ENCODE measurements around the gene CD63. TPM values are rescaled to one million over a fixed set of nuclear protein-coding genes. Genes with fewer than 3 reads are reported as not detected.

CD63 gene
- total and polyA plus RNA-seq, 9 of the 15 experiments (the other 6 are each of a cell fraction or from before 2014, with no cell fraction given), result 313 to 735 (median 433) TPM

DNA sequence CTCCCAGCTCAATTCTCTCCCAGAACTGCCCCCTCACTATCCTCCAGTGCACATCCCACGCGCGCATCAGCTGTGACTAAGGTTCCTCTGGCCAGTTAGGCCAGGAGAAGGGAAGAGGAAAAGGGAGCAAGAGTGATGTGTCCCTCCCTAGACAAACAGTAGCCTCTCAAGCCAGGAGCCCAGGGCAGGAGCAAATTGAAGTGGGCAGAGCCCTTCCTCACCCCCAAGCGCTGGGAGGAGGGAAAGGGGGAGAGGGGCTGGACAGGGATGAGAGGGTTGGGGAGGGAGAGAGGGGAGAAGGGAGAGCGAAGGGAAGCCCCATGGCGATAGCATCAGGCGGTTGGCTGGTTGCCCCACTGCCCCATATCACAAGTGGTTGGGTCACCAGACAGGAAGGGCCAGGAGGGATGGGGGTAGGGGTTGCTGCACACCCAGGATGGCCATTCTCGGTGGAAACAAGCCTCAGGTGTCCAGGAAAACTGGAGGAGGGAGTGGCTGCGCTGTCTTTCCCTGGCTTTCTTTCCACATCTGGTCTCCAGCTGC is 1.1 kb downstream of the CD63 start:
- H4K20me1 ChIP-seq (replicated peaks; ENCODE audit: control insufficient read depth, insufficient read depth, low read length), result peaks cover 22% of the 10 kb centered on the region; the same call in 1 of the 2 replicates
- ChIA-PET POLR2A (interaction anchor here (0.7 to 1.0 kb wide), 3 partner anchors 8 to 26 kb away, joined by 3 to 5 read pairs (median 3); no protein-coding TSS in a partner anchor), CTCF (ENCODE audit: low intra/inter-chr PET ratio) (no interaction called here)
- FAIRE-seq (peak; percentile 71), DNase-seq (ENCODE audit: extremely low read depth in 1 of 4, low spot score in 3 of 4) (peak; percentile 50 to 82 (median 62)), ATAC-seq (peak; percentile 18)
- WGBS (ENCODE audit: insufficient coverage, low coverage, missing lambda C conversion rate), result 0% methylated on average over 8 of the region's 9 CpGs
- intact Hi-C loops (cut with micrococcal nuclease), result loop anchor here (1.0 kb wide), 1 partner anchor 11 kb away; the partner anchor contains the start of gene BLOC1S1
- H3K9me1 ChIP-seq (ENCODE audit: control insufficient read depth, insufficient read depth, low read length), result no peaks in the 10 kb centered on the region
- H3K9me3 ChIP-seq (replicated peaks; ENCODE audit: control insufficient read depth, insufficient read depth, low read depth, low read length), result no peaks in the 10 kb centered on the region
- H2AFZ ChIP-seq (ENCODE audit: low read depth, low read length), result no peak overlapping the region
- peaks cover 28% of the 10 kb centered on the region for H3K79me2 ChIP-seq (ENCODE audit: control insufficient read depth, insufficient read depth, low read length)
- no peaks in the 10 kb centered on the region for H3K27me3 ChIP-seq (ENCODE audit: control insufficient read depth in 2 of 2, insufficient read depth in 2 of 2, low read length in 2 of 2)
- peak overlapping the region; percentile 97 for H3K27ac ChIP-seq (ENCODE audit: extremely low read depth, low read depth, low read length)
- H3K36me3 ChIP-seq (ENCODE audit: control insufficient read depth, insufficient read depth, low read length), result peaks cover 42% of the 10 kb centered on the region
- peak overlapping the region; percentile 94 to 97 for H3K9ac ChIP-seq (ENCODE audit: insufficient read depth in 1 of 2, low read depth in 2 of 2, low read length in 2 of 2)
- peak overlapping the region; percentile 95 for H3K4me2 ChIP-seq (ENCODE audit: insufficient read depth, low read length)
- peaks cover 22 to 46% of the 10 kb centered on the region in 2 experiments; a peak in 4 of 5 replicates for H3K4me1 ChIP-seq (replicated peaks in 1 of 2; ENCODE audit: control insufficient read depth in 2 of 2, insufficient read depth in 2 of 2, low read length in 2 of 2)
- BruUV-seq (replicated peaks), result no TSS peak
- peak overlapping the region; percentile 69 for H3K4me3 ChIP-seq
- in situ Hi-C loops (cut with MboI), result no loop called here
- TF ChIP-seq UBTF (IDR thresholded peaks at IDR 0.05; ENCODE audit: borderline replicate concordance in 1 of 2, low read depth in 2 of 2, low read length in 2 of 2), result 0 out of 4 replicates have a peak, but pooled peaks of 1 of the 2 experiments have one; percentile 52
- peak; percentile 86; the same call in 1 of the 2 replicates for TF ChIP-seq RNF2 (IDR thresholded peaks at IDR 0.05)
- TF ChIP-seq BHLHE40 (IDR thresholded peaks at IDR 0.05; ENCODE audit: low read length), result peak; percentile 88
- TF ChIP-seq NFIX (CRISPR knock-in tag; IDR thresholded peaks at IDR 0.05; ENCODE audit: low read depth), result no peak
- TF ChIP-seq, protein P1, sequence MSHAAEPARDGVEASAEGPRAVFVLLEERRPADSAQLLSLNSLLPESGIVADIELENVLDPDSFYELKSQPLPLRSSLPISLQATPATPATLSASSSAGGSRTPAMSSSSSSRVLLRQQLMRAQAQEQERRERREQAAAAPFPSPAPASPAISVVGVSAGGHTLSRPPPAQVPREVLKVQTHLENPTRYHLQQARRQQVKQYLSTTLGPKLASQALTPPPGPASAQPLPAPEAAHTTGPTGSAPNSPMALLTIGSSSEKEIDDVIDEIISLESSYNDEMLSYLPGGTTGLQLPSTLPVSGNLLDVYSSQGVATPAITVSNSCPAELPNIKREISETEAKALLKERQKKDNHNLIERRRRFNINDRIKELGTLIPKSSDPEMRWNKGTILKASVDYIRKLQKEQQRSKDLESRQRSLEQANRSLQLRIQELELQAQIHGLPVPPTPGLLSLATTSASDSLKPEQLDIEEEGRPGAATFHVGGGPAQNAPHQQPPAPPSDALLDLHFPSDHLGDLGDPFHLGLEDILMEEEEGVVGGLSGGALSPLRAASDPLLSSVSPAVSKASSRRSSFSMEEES (CRISPR knock-in tag; IDR thresholded peaks at IDR 0.05), result no peak
- no peak for TF ChIP-seq FUS (optimal IDR thresholded peaks at IDR 0.05; ENCODE audit: low read depth, low read length)
- 0 out of 2 replicates have a peak, but pooled peaks have one; percentile 66 for TF ChIP-seq TOE1 (IDR thresholded peaks at IDR 0.05; ENCODE audit: borderline replicate concordance)
- no peak for TF ChIP-seq TOE1 (CRISPR knock-in tag; IDR thresholded peaks at IDR 0.05; ENCODE audit: borderline replicate concordance, low read depth)
- TF ChIP-seq ZKSCAN3 (CRISPR knock-in tag; IDR thresholded peaks at IDR 0.05), result no peak
- TF ChIP-seq ZKSCAN1 (IDR thresholded peaks at IDR 0.05; ENCODE audit: low read depth, low read length), result no peak
- TF ChIP-seq MLLT1 (IDR thresholded peaks at IDR 0.05), result 0 out of 4 replicates have a peak, but pooled peaks of 1 of the 2 experiments have one; percentile 13
- TF ChIP-seq CBFA2T3 (IDR thresholded peaks at IDR 0.05), result 0 out of 2 replicates have a peak, but pooled peaks have one; percentile 25
- TF ChIP-seq TBL1XR1 (IDR thresholded peaks at IDR 0.05; ENCODE audit: low read length in 2 of 2), result peak in 1 of 2 experiments; percentile 42; a peak in 1 of 4 replicates
- TF ChIP-seq ETV1 (tag; conservative IDR thresholded peaks at IDR 0.05; ENCODE audit: low read depth), result peak; percentile 81
- TF ChIP-seq ZSCAN29 (IDR thresholded peaks at IDR 0.05), result no peak
- TF ChIP-seq DPF2 (IDR thresholded peaks at IDR 0.05), result peak; percentile 71
- TF ChIP-seq NEUROD1 (IDR thresholded peaks at IDR 0.05; ENCODE audit: borderline replicate concordance, low read depth, low read length, partially characterized antibody), result peak; percentile 17

Measured in K562 (cell line).